ENCODE results near the gene BMPR1A.
"Not testable (repeated sequence)": the region's sequence is repeated elsewhere in the genome, so short reads cannot be mapped to it uniquely, and the experiment has no call there.

Gene BMPR1A

GRCh38 chr10:86937502-86938154 lies 181.2 kb downstream of the BMPR1A start:
- peak overlapping the region; percentile 61 to 69 for H3K27ac ChIP-seq
- H3K9me3 ChIP-seq, result no peaks in the 10 kb centered on the region
- H3K4me3 ChIP-seq, result no peak overlapping the region
- H3K36me3 ChIP-seq, result peaks cover 0 to 30% (median 13%) of the 10 kb centered on the region in 3 donors
- no peak for TF ChIP-seq CTCF (IDR thresholded peaks at IDR 0.05)
- no peak for DNase-seq
- peaks cover 0 to 41% (median 20%) of the 10 kb centered on the region in 4 donors for H3K4me1 ChIP-seq
- no peaks in the 10 kb centered on the region for H3K27me3 ChIP-seq
- intact Hi-C loops (cut with DNase I; ENCODE audit: low total_unique reads), result no loop called here

GRCh38 chr10:86938260-86938659 lies 181.8 kb downstream of the BMPR1A start:
- Histone ChIP-seq H3K27me3 (no peaks in the 10 kb centered on the region), H3K4me3 (no peak overlapping the region), H3K4me1 (peaks cover 0 to 47% (median 21%) of the 10 kb centered on the region in 4 donors), H3K9me3 (no peaks in the 10 kb centered on the region), H3K27ac (peak overlapping the region; percentile 61 to 69), H3K36me3 (peaks cover 0 to 29% (median 13%) of the 10 kb centered on the region in 3 donors)
- TF ChIP-seq CTCF (IDR thresholded peaks at IDR 0.05), result no peak
- intact Hi-C loops (cut with DNase I; ENCODE audit: low total_unique reads), result no loop called here
- DNase-seq, result no peak

GRCh38 chr10:86940076-86940475 lies 183.7 kb downstream of the BMPR1A start:
- H3K9me3 ChIP-seq; H3K4me3 ChIP-seq; H3K27me3 ChIP-seq; intact Hi-C loops (cut with DNase I; ENCODE audit: low total_unique reads); DNase-seq: not testable (repeated sequence)
- Histone ChIP-seq H3K4me1 (peaks cover 0 to 59% (median 29%) of the 10 kb centered on the region in 4 donors), H3K27ac (peak overlapping the region in 1 of 2 donors; percentile 69), H3K36me3 (peaks cover 0 to 26% (median 13%) of the 10 kb centered on the region in 3 donors)

GRCh38 chr10:86940677-86941076 lies 184.3 kb downstream of the BMPR1A start:
- DNase-seq, result no peak

GRCh38 chr10:86941426-86941825 lies 185.0 kb downstream of the BMPR1A start:
- H3K9me3 ChIP-seq, result no peaks in the 10 kb centered on the region
- H3K27me3 ChIP-seq, result no peaks in the 10 kb centered on the region
- DNase-seq, result peak in 1 of 2 donors; percentile 10
- H3K4me1 ChIP-seq, result peaks cover 3 to 72% (median 42%) of the 10 kb centered on the region in 4 donors
- H3K4me3 ChIP-seq, result no peak overlapping the region
- peaks cover 0 to 24% (median 6%) of the 10 kb centered on the region in 3 donors for H3K36me3 ChIP-seq
- H3K27ac ChIP-seq, result peak overlapping the region in 1 of 2 donors; percentile 67
- no peak for TF ChIP-seq CTCF (IDR thresholded peaks at IDR 0.05)
- intact Hi-C loops (cut with DNase I; ENCODE audit: low total_unique reads), result no loop called here

More at GRCh38 chr10:86940677-86941076, 184.3 kb downstream of the BMPR1A start:
- Histone ChIP-seq H3K4me3 (no peak overlapping the region), H3K27ac (peak overlapping the region in 1 of 2 donors; percentile 36), H3K4me1 (peaks cover 0 to 65% (median 35%) of the 10 kb centered on the region in 4 donors), H3K27me3 (no peaks in the 10 kb centered on the region), H3K9me3 (no peaks in the 10 kb centered on the region), H3K36me3 (peaks cover 0 to 26% (median 13%) of the 10 kb centered on the region in 3 donors)
- intact Hi-C loops (cut with DNase I; ENCODE audit: low total_unique reads), result no loop called here
- no peak for TF ChIP-seq CTCF (IDR thresholded peaks at IDR 0.05)

GRCh38 chr10:86941991-86942421 lies 185.6 kb downstream of the BMPR1A start:
- peak overlapping the region; percentile 33 to 67 for H3K27ac ChIP-seq
- H3K36me3 ChIP-seq, result peaks cover 0 to 19% (median 0%) of the 10 kb centered on the region in 3 donors
- intact Hi-C loops (cut with DNase I; ENCODE audit: low total_unique reads), result loop anchor here (2.0 kb wide), 1 partner anchor 21 kb away; no protein-coding TSS in a partner anchor
- peak overlapping the region; percentile 28 to 30 for H3K4me3 ChIP-seq
- TF ChIP-seq CTCF (IDR thresholded peaks at IDR 0.05), result no peak
- H3K4me1 ChIP-seq, result peaks cover 3 to 71% (median 40%) of the 10 kb centered on the region in 4 donors
- H3K27me3 ChIP-seq, result no peaks in the 10 kb centered on the region
- DNase-seq, result peak in 1 of 2 donors; percentile 14
- H3K9me3 ChIP-seq, result no peaks in the 10 kb centered on the region
